ENCODE data around the gene ATP8B3. TPM values are rescaled to one million over a fixed set of nuclear protein-coding genes. Genes with fewer than 3 reads are reported as not detected.

Gene ATP8B3
- total RNA-seq, 1 donor from 2014 or later, result 0.11 TPM

DNA sequence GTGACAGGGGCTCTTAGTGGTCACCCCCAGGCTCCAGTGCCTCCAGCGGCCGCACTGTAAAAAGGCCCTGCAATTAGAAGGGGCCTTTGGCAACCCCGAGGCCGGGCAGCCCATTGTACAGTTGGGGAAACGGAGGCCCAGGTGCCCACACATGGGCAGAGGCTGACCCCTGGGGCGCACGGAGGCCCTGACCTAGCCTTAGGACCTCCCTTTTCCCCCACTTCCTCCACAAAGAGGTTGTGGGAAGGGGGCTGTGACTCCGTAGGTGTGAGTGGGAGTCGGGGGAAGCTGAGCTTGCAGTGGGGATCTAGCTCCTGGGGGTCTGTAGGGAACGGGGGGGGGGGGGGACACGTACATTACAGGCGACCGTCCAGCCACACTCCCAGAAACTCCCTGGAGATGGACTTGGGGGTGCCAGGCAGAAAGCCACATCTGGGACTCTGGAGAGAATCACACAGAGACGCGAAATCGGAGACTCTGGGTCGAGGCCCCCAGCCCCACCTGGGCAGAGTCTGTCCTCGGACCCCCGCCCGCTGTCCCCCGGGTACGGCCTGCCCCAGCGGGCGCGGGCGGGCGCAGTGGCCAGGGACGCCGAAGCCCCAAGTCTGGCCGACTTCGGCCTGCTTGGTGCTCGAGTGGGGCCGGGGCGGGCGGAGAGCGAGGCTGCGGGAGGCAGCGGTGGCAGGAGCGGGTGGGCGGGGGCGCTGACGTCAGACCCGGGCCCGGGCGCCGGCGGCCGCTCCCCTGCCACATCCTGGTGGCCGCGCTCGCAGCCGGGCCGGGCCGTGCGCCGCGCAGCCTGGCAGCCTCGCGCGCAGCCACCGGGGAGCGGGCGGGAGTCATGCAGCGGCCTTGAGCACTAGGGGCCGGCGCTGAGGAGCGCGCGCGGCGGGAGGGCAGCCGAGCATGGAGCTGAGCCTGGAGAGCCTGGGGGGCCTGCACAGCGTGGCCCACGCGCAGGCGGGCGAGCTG is 59.0 kb downstream of the ATP8B3 start, which contains the start of gene ONECUT3:
TSS of gene ONECUT3 (plus strand) at position 750 of the 972 bp plus-strand sequence. CDS start at position 907, 157 bp downstream.
- Histone ChIP-seq H3K4me3 (no peak within 1 kb of the TSS), H3K4me1 (peaks cover 9 to 19% of the 10 kb centered on the region in 2 donors), H3K27me3 (peaks cover 56% of the 10 kb centered on the region), H3K36me3 (no peaks in the 10 kb centered on the region), H3K27ac (no peak within 1 kb of the TSS), H3K9me3 (no peaks in the 10 kb centered on the region)
- no peak for DNase-seq (ENCODE audit: low spot score in 2 of 2)
- TF ChIP-seq, protein P1, sequence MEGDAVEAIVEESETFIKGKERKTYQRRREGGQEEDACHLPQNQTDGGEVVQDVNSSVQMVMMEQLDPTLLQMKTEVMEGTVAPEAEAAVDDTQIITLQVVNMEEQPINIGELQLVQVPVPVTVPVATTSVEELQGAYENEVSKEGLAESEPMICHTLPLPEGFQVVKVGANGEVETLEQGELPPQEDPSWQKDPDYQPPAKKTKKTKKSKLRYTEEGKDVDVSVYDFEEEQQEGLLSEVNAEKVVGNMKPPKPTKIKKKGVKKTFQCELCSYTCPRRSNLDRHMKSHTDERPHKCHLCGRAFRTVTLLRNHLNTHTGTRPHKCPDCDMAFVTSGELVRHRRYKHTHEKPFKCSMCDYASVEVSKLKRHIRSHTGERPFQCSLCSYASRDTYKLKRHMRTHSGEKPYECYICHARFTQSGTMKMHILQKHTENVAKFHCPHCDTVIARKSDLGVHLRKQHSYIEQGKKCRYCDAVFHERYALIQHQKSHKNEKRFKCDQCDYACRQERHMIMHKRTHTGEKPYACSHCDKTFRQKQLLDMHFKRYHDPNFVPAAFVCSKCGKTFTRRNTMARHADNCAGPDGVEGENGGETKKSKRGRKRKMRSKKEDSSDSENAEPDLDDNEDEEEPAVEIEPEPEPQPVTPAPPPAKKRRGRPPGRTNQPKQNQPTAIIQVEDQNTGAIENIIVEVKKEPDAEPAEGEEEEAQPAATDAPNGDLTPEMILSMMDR (IDR thresholded peaks at IDR 0.05), result no peak
- intact Hi-C loops (cut with DNase I), result no loop called here

DNA sequence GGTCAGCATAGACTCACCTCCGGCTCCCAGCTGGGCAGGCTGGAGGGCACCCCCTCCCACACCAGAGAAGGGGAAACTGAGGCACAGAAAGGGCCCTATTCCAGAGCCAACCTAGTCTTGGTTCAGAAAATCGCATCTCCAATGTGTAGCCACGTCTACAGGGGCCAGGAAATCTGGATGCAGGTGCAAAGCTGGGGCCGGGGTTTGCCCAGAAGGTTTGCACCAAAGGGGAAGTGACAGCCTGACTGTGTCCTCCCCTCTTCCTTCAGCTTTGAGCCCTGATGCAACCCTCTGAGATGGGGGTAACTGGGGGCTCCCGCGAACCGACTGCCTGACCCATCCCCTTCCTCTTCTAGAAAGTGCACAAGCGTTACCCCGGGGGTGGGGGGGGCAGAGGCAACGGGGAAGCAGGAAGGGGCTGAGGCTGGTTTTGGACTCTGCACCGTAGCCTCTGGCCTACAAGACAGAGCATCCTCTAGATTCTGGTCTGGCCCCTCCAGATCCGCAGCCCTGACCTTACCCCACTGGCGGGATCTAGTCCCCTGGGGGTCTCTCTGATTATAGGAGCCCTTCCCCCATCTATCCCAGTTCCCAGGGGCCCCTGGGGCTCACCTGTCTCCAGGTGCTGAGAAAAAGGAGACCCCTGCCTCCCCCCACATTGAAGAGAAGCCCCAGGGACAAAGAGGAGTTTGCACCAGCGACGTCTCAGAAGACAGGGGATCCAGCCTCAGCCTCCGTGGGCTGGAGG is 59.9 kb downstream of the ATP8B3 start:
- peaks cover 9 to 22% of the 10 kb centered on the region in 2 donors for H3K4me1 ChIP-seq
- H3K9me3 ChIP-seq, result no peaks in the 10 kb centered on the region
- intact Hi-C loops (cut with DNase I), result no loop called here
- no peak overlapping the region for H3K27ac ChIP-seq
- no peaks in the 10 kb centered on the region for H3K36me3 ChIP-seq
- no peak for DNase-seq (ENCODE audit: low spot score in 2 of 2)
- TF ChIP-seq, protein P1 (IDR thresholded peaks at IDR 0.05), result no peak
- H3K27me3 ChIP-seq, result peaks cover 49% of the 10 kb centered on the region
- no peak overlapping the region for H3K4me3 ChIP-seq

DNA sequence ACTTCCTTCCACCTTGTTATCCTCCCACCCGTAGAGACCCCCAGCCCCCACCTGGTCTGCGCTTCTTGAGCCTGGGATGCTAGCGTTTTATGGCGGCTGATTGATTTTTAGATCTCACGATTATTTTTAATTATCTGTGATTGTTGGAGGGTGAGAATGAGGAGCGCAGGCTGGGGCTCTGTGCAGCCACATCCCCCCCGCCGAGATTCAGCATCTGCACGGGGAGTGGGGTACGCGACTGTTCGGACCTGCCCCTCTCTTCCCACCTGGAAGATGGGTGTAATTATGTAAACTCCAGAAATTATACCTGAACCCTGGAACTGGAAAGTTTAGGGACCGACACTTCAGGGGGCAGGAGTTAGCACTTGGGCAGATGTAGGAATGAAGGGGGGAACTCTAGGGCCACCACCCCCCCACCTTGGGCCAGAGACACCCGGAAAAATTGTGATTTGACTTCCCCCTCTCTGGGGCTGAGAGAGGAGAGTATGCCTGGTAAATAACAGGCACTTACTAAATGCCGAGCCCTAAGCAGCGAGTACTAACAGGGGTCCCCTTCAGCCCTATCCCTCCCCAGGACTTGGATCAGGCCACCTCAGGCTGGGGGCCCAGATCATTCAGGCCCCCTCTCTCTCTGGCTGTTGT is 60.6 kb downstream of the ATP8B3 start:
- H3K27ac ChIP-seq, result no peak overlapping the region
- intact Hi-C loops (cut with DNase I), result no loop called here
- H3K27me3 ChIP-seq, result peaks cover 50% of the 10 kb centered on the region
- no peaks in the 10 kb centered on the region for H3K9me3 ChIP-seq
- H3K4me1 ChIP-seq, result peaks cover 9 to 22% of the 10 kb centered on the region in 2 donors
- no peak overlapping the region for H3K4me3 ChIP-seq
- H3K36me3 ChIP-seq, result no peaks in the 10 kb centered on the region
- TF ChIP-seq, protein P1 (IDR thresholded peaks at IDR 0.05), result no peak
- DNase-seq (ENCODE audit: low spot score in 2 of 2), result no peak

DNA sequence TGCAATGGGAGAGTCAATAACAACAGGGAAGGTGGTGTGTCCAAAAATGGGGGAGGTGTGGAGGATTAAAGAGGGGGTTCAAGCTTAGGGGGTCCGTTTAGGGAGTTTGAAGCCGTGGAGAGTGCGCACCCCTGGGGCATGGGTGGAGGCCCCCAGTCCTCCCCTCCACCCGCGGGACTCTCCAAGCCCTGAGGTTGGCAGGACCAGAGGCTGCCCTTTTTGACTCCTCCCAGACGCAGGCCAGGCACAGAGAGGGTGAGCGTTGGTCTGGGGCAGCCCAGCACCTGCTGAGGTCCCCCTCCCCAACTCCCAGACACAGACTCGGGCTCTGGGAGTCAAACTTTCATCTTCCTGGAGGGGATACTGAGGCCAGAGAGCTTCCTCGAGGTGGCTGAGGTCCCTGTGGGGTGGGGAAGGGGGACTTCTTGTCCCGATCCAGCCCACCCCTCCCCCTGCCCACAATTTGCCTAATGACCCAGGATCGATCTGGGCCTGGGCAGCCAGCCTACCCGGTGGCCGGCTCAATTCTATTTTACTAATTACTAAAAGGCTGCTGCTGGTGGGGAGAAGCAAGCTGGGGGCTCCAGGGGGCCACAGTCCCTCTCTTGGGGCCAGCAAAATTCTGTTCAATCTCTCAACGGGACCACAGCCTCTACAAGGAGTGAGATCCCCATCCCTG is 61.6 kb downstream of the ATP8B3 start:
- H3K9me3 ChIP-seq, result no peaks in the 10 kb centered on the region
- intact Hi-C loops (cut with DNase I), result no loop called here
- H3K4me3 ChIP-seq, result peak overlapping the region; percentile 2 to 35
- H3K4me1 ChIP-seq, result peaks cover 9 to 22% of the 10 kb centered on the region in 2 donors
- H3K27ac ChIP-seq, result no peak overlapping the region
- H3K36me3 ChIP-seq, result no peaks in the 10 kb centered on the region
- peaks cover 50% of the 10 kb centered on the region for H3K27me3 ChIP-seq
- TF ChIP-seq, protein P1 (IDR thresholded peaks at IDR 0.05), result no peak
- DNase-seq (ENCODE audit: low spot score in 2 of 2), result no peak

Data from ascending aorta (tissue), 2 donors.